ENCODE data around the gene NAALADL2.
"Not testable (repeated sequence)": the region's sequence is repeated elsewhere in the genome, so short reads cannot be mapped to it uniquely, and the experiment has no call there.

Gene NAALADL2

DNA sequence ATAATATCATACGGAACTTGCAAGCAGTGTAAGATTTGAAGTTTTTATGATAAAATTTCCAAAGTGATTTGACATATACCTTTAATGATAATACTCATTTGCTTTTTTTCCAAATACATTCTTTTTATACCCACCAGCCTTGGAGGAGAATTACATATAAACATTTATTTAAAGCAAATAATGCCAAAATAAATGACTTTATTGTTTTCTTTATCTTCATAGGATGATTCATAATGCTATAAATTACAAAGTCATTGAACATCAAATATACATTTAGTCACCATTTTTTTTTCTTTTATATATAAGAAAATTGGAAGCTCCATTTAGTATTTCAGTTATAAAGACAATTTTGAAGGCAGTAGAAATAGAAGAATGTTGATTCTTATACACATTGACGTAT lies 450.9 kb downstream of the NAALADL2 start:
- no peak for DNase-seq (ENCODE audit: low spot score)

DNA sequence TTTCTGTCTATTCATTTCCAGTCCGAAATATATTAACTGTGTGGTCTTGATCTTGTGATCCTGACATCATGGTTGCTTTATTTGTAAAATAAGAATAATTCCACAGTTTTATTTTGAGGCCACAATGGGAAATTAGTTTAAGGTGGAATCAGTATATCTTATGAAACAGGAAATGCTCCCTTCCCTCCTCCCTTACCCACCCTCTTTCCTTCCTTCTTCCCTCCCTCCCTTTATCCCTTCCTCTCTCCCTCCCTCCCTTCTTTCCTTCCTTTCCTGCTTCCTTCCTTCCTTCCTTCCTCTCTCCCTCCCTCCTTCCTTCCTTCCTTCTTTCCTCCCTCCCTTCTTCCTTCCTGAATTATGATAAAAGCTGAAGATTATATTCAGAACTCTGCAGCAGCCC lies 452.3 kb downstream of the NAALADL2 start:
- no peak for DNase-seq (ENCODE audit: low spot score)

DNA sequence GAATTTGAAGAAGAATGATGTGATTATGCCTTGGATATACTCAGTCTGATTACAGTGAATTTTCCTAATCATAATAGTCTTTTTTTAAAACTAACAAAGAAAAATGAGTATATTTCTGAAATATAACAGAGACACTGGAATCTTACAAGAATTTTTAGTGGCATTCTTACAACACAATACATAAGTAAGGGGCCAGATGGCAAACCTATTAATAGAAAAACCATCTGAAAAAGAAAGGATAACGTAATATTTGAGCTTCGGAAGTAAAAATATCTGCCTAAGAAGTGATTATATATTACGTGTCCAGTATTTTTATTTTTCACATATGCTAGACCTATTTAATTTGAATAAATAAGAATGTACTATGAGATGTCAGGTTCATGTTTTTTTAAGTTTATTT lies 452.8 kb downstream of the NAALADL2 start:
- no peak for DNase-seq (ENCODE audit: low spot score)

DNA sequence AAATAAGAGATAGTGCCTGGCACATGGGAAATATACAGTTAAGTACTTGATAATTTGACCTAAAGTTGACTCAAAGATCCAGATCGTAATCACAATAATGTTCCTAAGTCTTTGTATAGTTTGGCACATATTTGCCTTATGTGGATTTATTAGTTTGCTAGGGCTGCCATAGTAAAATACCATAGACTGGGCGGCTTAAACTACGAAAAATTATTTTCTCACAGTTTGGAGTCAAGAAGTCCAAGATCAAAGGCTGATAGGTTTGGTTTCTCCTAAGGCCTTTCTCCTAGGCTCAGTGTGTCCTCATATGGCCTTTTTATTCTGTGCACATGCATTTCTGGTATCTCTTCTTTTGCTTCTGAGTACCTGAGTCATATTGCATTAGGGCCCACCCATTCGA lies 453.7 kb downstream of the NAALADL2 start:
- no peak for DNase-seq (ENCODE audit: low spot score)

DNA sequence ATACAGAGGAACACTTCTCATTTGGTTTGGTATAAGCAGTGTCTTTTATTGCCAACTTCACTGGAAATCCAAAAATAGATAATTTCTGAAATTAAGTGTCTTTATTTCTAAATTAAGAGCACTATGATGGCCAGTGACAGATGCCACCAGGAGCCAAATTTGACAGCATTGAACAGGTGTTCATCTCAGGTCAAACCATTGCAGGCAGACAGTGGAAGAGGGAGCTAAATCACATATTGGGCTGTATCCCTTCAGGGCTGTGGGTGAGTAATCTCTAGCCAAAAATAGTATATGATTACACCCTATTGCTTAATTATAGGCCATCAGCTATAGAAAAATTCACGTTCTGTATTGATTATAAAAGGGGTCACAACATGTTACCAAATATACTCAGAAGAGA lies 457.7 kb downstream of the NAALADL2 start:
- no peak for DNase-seq (ENCODE audit: low spot score)

DNA sequence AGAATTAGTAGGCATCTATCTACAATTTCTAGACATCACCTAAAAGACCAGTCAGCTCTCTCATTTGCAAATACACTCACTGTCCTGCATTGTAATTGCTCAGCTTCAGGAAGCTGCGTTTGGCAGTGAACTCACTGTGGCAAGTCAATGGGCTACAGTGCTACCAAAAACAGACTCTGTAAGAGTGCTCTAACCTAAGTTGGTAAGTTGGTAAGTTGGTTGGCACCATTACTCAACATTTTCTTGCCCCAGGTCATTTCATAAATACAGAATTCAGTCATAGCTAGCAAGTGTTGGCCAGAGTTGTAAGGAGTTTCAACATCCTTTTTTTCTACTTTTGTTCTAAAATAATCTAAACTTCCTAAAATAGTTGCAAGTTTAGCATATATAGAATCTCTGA lies 466.3 kb downstream of the NAALADL2 start:
- no peak for DNase-seq (ENCODE audit: low spot score)

DNA sequence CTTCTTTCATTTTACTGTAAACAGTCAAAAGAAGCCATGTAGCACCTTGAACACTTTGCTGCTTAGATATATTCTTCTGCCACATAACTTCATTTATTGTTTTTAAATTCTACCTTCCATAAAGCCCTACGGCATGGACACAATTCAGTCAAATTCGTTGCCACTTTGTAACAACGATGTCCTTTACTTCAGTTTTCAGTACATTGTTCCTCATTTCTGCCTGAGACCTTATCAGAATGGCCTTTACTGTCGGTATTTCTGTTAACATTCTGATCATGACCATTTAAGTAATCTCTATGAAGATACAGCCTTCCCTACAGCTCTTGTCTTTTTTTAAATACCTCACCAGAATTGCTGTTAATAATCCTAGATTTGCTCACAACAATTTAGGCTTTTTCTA lies 466.9 kb downstream of the NAALADL2 start:
- DNase-seq (ENCODE audit: low spot score) = no peak

DNA sequence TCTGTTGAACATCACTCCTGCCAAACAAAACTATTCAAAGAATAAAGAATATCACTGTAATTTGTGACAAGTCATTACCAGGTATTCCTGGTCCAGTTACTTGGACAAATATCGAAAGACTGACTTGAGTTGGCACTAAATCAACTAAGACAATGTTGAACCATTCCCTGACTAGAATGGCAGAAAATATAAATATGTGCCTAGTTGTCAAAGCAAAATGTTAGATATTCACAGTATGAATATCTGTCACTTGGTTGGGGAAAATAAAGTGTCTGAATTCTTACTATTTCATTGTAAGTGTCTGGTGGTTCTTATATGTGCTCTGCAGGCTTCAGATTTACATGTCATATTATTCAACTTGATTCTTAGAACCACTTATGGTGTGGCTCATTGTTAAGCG lies 470.2 kb downstream of the NAALADL2 start:
- no peak for DNase-seq (ENCODE audit: low spot score)

DNA sequence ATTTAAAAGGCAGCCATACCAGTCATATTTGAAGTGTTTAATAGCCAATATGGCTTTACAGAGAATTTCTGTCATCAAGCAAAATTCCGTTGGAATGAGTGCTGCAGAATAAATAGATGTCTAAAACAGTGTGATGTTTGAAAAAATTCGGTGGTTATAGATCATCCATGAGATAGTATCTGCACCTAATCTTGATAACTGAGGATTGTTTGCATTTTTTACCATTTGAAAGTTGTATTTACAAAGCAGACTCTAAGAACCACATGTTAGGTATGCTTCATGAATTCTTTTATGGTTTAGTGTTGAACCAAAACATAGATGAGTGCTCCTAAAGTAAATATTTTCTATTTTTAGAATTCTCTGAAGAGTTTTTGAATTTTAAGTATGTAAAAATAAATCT lies 476.1 kb downstream of the NAALADL2 start:
- DNase-seq (ENCODE audit: low spot score) = no peak

DNA sequence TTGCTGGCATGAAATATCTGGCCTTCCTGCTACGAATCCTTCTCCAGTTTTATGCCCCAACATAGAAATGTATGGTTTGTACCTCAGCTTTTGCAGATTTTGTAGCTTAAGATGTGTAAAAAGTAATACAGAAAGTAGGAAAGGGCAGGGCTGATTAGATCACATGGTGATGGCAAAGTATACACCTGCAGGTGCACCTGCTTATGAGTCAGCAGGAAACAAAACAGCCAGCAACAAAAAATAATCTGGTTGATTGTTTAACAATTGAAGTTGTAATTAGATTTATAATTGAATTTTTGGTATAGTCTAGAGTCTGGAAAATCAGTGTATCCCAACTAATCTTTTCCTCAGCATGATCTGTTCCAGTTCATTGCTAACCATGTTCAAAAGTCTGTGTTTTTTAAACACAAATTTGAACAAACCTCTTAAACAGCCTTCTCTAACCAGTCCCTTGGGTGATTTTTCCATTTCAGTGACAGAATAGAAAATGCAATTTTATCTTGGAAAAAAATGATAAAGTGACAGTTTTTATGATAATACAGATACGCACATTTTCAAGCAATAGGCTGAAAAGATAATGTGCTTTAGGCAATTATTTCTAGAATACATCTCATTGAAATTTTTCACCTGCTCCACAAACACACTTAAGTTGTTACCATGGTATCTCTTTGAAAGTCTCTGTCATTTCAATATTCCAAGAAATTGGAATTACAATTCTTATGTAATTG lies 477.4 kb downstream of the NAALADL2 start:
- no peak for DNase-seq (ENCODE audit: low spot score)

DNA sequence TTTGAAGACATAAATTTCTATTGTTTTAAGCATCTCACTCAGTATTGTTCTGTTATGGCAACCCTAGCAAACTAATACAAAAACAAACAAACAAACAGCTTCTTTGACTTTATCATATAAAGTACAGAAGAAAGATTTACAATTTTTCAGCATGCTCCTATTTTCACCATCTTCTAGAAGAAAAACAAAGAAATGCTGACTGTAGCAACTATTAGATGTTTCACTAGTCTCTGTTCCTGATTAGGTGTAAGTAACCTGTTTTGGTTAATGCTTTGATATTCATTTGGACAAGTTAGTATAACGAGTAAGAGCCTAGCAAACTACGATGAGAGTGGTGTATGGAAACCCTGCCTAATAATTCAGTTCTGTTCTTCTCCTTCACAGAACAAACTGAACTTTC lies 478.5 kb downstream of the NAALADL2 start:
- DNase-seq (ENCODE audit: low spot score) = no peak

DNA sequence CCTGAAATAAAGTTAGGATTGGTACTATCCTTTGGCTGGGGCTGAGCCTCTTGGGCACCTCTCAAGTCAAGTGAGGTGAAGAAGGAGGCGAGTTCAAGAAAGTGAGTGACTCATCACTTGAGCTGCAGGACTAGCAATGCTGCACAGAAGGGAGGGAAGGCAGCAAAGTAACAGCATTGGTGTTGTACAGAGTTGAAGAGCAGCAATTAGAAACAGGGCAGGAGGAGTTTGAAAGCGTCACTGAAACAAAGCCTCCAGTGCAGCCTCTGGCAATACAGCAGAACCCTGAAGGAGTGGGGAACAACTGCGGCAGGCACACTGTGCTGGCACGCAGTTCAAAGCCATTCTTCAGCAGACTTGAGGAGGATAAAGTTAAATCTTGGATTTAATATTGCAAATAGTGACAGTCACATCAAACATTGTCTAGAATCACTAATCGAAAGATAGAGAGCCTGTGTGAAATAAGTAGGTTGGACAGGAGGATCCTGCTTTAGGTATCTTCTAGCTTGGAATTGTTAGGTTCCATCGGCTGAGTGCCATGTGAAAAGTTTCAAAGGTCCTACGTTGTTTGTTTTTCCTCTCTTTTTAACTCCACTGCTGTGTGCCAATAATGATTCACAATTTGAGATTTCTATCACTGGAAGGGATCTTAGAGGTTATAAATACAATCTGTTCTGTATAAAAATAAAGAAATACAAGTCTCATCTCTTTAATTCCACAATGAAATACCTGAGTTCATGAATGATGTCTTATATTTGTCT lies 479.8 kb downstream of the NAALADL2 start:
- DNase-seq (ENCODE audit: low spot score) = no peak

DNA sequence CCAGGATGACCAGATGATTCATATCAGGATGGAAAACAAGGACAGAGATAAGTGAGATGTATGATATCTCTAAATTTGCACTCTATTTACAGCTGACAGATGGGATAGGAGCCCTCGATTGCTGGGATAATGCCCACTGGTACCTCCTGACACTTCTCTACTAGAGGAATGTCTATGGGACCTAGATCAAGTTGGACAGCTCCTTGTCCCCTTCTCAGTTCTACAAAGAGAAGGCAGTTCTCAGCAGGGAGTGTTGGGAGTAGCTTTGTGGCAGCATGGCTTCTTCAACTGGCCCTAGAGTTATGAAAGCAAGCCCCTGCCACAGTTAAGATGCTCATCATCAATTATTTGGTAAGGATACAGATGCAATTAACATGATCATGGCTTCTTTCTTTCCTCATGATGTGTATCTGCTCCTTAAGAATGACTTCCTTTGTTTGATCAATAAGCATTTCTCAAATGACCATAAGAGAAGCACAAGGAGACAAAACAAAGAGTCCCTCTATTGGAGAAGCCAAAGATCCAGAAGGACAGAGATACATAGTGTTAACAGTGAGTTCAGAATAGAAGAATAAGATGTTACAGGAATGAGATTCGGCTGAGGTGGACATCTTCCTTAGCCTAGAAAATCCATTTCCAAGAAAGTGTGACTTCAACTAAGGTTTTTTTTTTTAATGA lies 481.3 kb downstream of the NAALADL2 start:
- no peak for DNase-seq (ENCODE audit: low spot score)

DNA sequence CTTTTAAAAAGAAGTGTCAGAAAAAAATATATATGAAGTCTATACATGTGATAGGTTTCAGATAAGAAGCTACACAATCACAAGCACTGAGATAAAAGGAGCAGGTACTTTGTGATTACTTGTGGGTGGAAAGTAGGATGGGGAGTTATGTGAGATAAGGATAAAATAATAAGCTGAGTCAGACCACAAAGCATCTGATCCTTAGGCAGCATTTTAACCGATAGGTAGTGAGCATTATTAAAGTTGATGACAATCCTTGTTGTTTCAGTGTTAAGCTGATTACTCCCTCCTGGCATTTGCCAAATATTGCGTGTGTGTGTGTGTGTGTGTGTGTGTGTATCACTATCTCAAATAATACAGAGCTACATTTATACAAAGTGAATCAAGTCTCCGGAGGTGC lies 483.1 kb downstream of the NAALADL2 start:
- no peak for DNase-seq (ENCODE audit: low spot score)

DNA sequence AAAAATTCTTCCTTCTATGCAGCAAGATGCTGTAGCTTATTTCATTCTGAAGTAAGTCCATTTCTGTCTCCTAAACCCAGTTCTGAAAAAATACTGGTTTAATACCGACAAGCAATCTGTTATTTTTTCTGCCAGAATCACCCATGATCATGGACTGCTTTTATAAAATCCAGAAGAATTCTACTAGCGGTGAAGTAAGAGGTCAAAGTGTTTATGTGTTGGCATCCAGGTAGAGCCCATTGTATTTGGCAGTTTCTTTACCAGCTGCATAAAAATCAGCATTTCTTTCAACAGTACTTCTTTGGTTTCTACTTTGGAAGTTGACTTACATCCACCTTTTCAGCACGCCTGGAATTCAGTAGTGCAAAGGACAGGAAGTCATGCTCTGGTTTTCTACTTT lies 484.8 kb downstream of the NAALADL2 start:
- no peak for DNase-seq (ENCODE audit: low spot score)

DNA sequence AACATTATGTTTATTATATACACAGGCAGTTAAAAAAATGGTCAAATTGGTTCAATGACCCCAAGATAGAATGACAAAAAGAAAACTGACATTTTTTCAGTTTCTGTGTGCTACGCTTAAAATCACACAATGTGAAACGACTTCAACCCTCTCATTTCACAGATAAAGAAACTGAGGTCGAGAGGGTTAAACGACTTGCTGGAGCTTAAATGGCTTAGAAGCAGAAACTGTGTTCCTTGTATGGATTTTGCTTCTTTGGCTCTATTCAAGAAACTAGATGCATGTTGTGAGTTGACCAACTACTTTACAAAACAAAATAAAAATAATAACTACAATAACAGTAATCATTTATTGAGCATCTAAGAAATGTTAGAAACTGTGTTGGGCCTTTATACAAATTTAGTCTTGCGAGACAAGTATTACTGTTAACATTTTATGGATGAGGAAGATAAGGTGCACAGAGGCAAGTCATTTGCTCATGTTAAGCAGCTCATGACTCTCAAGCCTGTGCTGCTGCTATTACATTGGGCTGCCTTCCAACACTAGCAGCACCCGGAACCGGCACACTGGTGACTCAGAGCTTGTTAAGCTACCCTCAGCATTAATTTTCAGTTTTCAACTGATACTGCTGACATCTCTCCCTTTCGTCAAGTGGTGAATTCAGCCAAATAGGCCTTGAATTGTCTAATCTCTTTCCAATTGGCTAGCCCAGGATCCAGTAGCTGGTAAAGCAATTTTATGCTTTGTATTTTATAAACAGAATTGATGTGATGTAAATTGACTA lies 487.6 kb downstream of the NAALADL2 start:
- DNase-seq (ENCODE audit: low spot score) = peak; percentile 26

DNA sequence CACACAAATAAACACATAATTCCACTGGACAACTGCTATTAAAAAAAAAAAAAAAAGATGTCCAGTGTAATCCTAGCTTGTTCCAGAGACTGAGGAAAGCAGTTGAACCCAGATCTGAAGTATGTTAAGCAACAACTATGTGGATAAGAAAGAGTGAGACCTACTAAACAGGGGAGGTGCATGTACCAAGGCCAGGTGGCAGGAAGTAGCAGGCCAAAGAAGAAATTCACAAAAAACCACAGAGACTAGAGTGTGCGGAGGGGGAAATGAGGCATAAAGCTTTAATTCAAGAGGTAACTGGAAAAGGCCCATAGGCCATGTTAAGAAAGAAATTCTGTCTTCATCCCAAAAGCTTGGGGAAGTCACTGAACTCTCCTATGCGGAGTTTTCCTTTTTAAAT lies 490.0 kb downstream of the NAALADL2 start:
- DNase-seq (ENCODE audit: low spot score) = no peak

DNA sequence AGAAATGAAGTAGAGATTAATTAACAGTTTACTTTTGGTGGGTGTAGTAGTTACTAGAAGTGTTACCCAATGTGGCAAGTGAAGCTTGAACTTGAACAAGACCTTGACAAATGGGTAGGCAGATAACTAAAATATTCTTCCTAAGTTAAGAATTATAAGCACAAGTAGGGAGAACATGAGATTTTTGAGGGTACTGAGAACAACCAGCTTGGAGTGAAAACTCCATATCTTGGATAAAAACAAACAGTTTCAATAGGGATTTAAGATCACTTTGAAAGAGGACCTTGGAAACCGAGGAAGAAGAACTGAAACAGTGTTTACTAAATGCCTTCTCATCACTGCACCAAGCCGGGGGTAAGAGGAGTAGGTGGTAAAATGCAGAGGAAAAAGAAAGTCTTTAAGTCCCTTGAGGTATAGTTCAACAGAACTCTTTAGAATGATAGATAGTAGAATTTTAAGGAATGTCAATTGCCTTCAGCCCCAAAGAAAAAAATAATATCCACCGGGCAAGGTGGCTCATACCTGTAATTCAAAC lies 496.7 kb downstream of the NAALADL2 start:
- DNase-seq (ENCODE audit: low spot score) = no peak

DNA sequence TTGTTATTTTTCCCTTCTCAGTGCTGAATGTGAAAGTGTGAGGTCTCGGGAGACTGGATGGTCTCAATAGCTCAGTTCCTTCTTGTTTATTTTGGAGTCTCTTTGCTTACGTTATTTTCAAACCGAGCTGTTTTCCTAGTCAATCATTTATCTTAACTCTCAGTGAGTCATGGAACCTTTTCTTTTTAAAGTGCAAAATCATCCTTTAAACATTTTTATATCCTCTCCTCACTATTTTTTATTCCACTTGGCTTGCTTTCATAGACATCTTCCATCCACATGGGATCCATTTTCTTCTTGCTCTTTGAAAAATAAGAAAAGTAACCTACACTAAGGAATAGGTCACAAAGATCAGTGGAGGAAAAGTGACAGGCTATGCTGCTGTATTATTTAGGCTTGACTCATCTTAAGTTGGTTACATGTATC lies 497.8 kb downstream of the NAALADL2 start:
- no peak for DNase-seq (ENCODE audit: low spot score)

DNA sequence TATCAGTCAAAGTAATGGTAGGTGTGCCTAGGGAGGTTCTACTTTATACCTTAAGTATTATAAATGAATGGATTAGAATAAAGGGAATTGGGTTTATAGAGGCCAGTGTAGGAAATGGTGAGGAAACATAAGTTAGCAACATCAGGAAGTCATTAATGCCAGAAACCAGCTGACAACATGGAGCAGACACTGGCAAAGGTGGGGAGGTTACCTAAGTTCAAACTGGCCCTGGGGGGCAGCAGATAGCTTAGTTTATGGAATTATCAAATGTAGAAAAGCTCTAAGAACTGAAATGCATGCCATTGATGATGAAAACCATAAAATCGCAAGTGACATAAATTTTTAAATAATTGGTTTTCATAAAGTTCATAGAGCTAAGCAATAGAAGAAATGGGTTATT lies 498.6 kb downstream of the NAALADL2 start:
- no peak for DNase-seq (ENCODE audit: low spot score)

DNA sequence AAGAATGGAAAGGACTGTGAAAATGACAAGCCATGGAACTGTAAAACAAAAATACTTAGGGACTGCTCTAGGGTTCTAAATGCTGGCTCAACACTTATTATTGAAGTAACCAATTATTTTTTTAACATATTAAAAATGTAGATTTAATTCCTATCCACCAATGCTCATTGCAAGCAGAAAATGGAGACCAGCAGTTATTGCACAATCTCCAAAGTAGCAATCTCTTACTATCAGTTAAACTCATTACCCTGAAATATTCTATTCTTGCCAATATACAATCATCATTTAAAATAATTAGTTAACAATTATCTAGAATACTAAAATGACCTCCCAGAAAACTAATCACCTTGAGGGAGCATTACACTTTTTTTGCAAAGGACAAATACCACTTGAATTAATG lies 499.8 kb downstream of the NAALADL2 start:
- no peak for DNase-seq (ENCODE audit: low spot score)

DNA sequence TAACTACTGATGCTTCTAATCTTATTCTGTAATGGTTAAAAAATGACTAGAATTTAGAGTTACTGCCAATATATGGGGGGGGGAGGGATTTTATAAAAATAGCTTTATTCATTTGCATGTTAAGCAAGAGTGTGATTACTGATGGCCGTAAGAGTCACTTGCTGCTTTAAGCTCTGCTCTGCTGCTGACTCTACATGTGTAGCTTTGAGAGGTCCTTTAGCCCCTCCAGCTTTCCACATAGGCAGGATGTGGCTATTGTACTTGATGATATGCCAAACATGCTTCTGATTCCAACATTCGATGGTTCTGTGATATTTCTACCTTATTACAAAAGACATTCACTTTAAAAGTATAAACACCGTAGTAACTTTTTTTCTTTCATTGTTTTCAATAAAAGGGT lies 511.3 kb downstream of the NAALADL2 start:
- not testable (repeated sequence) for DNase-seq (ENCODE audit: low spot score)
